Mesothelial cell of epicardium (in vitro differentiated cells): Measurements from ENCODE around the gene ONECUT2. TPM values are rescaled to one million over a fixed set of nuclear protein-coding genes. Genes with fewer than 3 reads are reported as not detected.

ENCODE experiments used
- DNase-seq, 2 experiments: peaks; one replicate each; pipeline ENCODE4 v3.0.0; 2021; ENCODE audit warnings: low spot score in 2 of 2; ENCODE audit not compliant: unreplicated experiment in 2 of 2
- H3K27ac Mint-ChIP-seq: 2 replicates; pipeline ENCODE4 v1.8.0; 2021; ENCODE audit warnings: mixed read lengths
- H3K27me3 Mint-ChIP-seq: 2 replicates; pipeline ENCODE4 v1.8.0; 2021; ENCODE audit warnings: low read depth, mixed read lengths
- H3K36me3 Mint-ChIP-seq: 2 replicates; pipeline ENCODE4 v1.8.0; 2021; ENCODE audit warnings: mixed read lengths
- H3K4me1 Mint-ChIP-seq: 2 replicates; pipeline ENCODE4 v1.8.0; 2021; ENCODE audit warnings: mixed read lengths
- H3K4me3 Mint-ChIP-seq: 2 replicates; pipeline ENCODE4 v1.8.0; 2021; ENCODE audit warnings: mild to moderate bottlenecking, moderate library complexity, mixed read lengths
- H3K9me3 Mint-ChIP-seq: 2 replicates; pipeline ENCODE4 v1.8.0; 2021; ENCODE audit warnings: mixed read lengths
- CTCF ChIP-seq: fragments of 200-600 bp; sonication (generic); IDR thresholded peaks from one replicate; pipeline ENCODE4 v1.5.0; 2021; ENCODE audit warnings: antibody characterized with exemption; ENCODE audit not compliant: unreplicated experiment
- total RNA-seq: library from RNA; stranded (reverse); gene quantifications from 3 replicates; pipeline ENCODE4 v1.2.1, GENCODE V29; 2021

The ONECUT2 gene
- total RNA-seq, 1 donor from 2014 or later: 0.09 TPM

GRCh38 chr18:57445488-57446319 is 10.5 kb downstream of the ONECUT2 start:
- TF ChIP-seq CTCF: no peak
- no peak for DNase-seq
- peaks cover 91% of the 10 kb centered on the region for H3K27me3 Mint-ChIP-seq
- peaks cover 3% of the 10 kb centered on the region for H3K4me1 Mint-ChIP-seq
- no peak overlapping the region for H3K4me3 Mint-ChIP-seq
- H3K27ac Mint-ChIP-seq: no peak overlapping the region
- no peaks in the 10 kb centered on the region for H3K36me3 Mint-ChIP-seq
- no peaks in the 10 kb centered on the region for H3K9me3 Mint-ChIP-seq

GRCh38 chr18:57446322-57446721 is 11.1 kb downstream of the ONECUT2 start:
- TF ChIP-seq CTCF: no peak
- Mint-ChIP-seq H3K27ac (no peak overlapping the region), H3K36me3 (no peaks in the 10 kb centered on the region), H3K4me1 (peaks cover 3% of the 10 kb centered on the region), H3K4me3 (no peak overlapping the region), H3K9me3 (no peaks in the 10 kb centered on the region), H3K27me3 (peaks cover 91% of the 10 kb centered on the region)
- no peak for DNase-seq

GRCh38 chr18:57447154-57447621 is 12.0 kb downstream of the ONECUT2 start:
- TF ChIP-seq CTCF: peak; percentile 2
- Mint-ChIP-seq H3K27me3 (peaks cover 91% of the 10 kb centered on the region), H3K9me3 (no peaks in the 10 kb centered on the region), H3K27ac (no peak overlapping the region), H3K36me3 (no peaks in the 10 kb centered on the region), H3K4me1 (no peaks in the 10 kb centered on the region), H3K4me3 (no peak overlapping the region)
- peak; percentile 64 to 86 for DNase-seq

GRCh38 chr18:57455576-57456129 is 20.5 kb downstream of the ONECUT2 start:
- H3K36me3 Mint-ChIP-seq: no peaks in the 10 kb centered on the region
- H3K27me3 Mint-ChIP-seq: peaks cover 63% of the 10 kb centered on the region
- TF ChIP-seq CTCF: no peak
- no peak overlapping the region for H3K27ac Mint-ChIP-seq
- H3K9me3 Mint-ChIP-seq: no peaks in the 10 kb centered on the region
- DNase-seq: no peak
- no peak overlapping the region for H3K4me3 Mint-ChIP-seq
- H3K4me1 Mint-ChIP-seq: no peaks in the 10 kb centered on the region

GRCh38 chr18:57461652-57462269 is 26.6 kb downstream of the ONECUT2 start:
- no peak for TF ChIP-seq CTCF
- Mint-ChIP-seq H3K4me1 (no peaks in the 10 kb centered on the region), H3K36me3 (no peaks in the 10 kb centered on the region), H3K4me3 (no peak overlapping the region), H3K27me3 (peaks cover 36% of the 10 kb centered on the region), H3K27ac (no peak overlapping the region), H3K9me3 (peaks cover 4% of the 10 kb centered on the region)
- no peak for DNase-seq
